Astrocyte of the hippocampus (primary cell): ENCODE results near the gene ENSA.
A peak's percentile ranks its signal among the peaks of the same experiment; 100 is the strongest.
"Not testable (repeated sequence)": the region's sequence is repeated elsewhere in the genome, so short reads cannot be mapped to it uniquely, and the experiment has no call there.

Source experiments
- DNase-seq: peaks from one replicate; pipeline ENCODE4 v3.0.0; 2011; ENCODE audit warnings: low read depth, low spot score

Gene ENSA

DNA sequence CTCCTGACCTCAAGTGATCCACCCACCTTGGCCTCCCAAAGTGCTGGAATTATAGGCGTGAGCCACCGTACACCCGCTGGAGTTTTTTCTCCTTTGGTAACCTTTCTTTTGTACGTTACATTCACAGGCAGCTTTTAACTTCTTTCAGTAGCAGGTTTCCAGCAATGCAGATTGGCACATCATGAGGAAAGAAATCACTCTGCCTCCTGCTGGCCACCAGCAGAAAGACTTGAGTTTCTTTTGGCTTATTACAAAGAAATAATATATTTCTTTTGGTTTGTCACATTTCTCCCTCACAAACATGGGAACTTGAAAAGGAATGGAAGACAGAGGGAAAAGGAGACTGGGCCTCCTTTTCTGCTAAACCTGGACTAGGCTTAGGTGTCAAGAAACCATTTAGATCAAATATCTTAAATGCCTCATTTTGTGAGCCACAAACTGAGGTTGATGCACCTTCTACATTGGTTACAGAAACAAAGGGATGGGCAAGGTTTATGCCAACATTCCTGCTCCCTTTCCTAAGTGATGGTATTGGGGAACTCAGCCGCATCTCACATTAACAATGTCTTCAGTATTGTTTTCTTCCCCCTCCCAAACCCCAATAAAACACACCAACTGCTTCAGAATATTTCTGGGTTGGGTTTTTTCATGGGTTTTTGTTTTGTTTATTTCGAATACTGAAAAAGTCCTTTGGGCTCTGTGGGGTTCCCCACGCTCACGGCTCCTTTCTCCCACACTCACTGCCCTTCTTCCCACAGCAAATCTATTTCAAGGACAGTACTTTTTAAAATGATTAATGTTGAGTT, 7.7 kb downstream of the ENSA start:
- DNase-seq = peak; percentile 79

- DNase-seq = no peak
Measured at GRCh38 chr1:150620919-150621318, 8.5 kb downstream of the ENSA start.

- DNase-seq = peak; percentile 68
Measured at GRCh38 chr1:150619576-150620509, 9.6 kb downstream of the ENSA start.

- no peak for DNase-seq
Measured at GRCh38 chr1:150615346-150616201, 13.8 kb downstream of the ENSA start.

DNA sequence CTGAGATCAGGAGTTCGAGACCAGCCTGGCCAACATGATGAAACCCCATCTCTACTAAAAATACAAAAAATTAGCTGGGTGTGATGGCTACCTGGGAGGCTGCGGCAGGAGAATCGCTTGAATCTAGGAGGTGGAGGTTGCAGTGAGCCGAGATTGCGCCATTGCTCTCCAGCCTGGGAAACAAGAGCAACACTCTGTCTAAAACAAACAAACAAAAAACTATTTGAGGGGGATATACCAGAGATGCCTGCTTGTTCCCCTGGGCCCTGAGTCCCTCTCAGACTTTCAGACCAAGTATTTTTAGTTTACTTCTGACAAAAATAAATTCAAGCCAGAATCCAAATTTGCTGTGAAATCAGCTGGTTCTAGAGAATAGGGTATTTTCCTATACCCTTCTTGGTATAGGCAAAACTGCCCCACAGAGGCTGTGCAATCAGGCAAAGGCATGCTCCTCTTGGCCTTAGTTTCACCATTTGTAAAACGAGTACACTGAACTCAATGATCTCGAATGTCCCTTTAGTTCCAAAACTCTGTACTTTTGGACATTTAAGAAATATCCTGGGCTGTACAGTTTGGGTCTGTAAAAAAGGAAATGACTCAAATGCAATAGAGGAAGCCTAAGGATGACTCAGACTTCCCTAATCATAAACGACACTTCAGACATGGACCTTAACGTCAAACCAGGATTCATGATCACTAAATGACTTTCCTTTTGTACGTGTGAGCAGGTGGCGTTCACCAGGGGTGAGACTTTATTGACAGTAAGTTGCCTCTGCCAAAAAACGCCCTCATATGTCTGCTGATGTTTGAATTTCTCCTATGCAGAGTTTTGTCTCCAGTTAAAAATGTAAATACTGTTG, 16.1 kb downstream of the ENSA start:
- peak; percentile 58 for DNase-seq

DNA sequence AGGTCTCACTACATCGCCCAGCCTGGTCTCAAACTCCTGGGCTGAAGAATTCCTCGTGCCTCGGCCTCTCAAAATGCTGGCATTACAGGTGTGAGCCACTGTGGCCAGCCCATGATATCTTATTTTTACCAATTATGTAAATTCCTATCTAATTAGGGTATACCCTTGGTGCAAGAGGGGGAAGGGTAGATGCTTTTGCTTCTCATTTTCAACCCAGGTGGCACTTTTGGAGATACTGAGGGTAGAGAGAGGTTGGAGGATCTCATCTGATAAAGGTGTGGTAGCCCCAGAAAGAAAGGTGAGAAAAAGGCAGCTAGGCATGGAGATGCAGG, 17.4 kb downstream of the ENSA start:
- no peak for DNase-seq

DNA sequence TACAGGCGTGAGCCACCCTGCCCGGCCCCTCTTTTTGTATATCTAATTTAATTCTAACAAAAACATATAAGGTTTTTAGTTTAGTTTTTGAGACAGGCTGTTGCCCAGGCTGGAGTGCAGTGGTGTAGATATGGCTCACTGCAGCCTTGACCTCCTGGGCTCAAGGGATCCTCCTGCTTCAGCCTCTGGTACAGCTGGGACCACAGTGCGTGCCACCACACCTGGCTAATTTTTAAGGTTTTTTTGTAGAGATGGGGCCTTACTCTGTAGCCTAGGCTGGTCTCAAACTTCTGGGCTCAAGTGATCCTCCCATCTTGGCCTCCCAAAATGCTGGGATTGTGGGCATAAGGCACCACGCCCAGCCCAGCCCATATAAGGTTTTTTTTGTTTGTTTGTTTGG, 18.8 kb downstream of the ENSA start:
- no peak for DNase-seq

GRCh38 chr1:150609732-150610131, 19.7 kb downstream of the ENSA start:
- DNase-seq = peak; percentile 34

GRCh38 chr1:150606463-150607142, 22.8 kb downstream of the ENSA start:
- DNase-seq = no peak

- not testable (repeated sequence) for DNase-seq
Measured at GRCh38 chr1:150605451-150605731, 24.0 kb downstream of the ENSA start.

- DNase-seq = no peak
Measured at GRCh38 chr1:150604226-150604588, 25.2 kb downstream of the ENSA start.

- no peak for DNase-seq
Measured at GRCh38 chr1:150603711-150604110, 25.7 kb downstream of the ENSA start.

DNA sequence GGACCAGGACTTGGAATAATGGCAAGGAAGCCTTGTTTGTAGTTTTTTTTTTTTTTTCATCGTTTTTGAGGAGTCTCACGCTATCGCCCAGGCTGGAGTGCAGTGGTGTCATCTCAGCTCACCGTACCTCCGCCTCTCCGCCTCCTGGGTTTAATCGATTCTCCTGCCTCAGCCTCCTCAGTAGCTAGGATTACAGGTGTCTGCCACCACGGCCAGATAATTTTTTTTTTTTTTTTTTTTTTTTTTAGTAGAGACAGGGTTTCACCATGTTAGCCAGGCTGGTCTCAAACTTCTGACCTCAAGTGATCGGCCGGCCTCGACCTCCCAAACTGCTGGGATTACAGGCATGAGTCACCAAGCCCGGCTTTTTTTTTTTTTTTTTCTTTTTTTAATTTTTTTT, 27.0 kb downstream of the ENSA start:
- not testable (repeated sequence) for DNase-seq

DNA sequence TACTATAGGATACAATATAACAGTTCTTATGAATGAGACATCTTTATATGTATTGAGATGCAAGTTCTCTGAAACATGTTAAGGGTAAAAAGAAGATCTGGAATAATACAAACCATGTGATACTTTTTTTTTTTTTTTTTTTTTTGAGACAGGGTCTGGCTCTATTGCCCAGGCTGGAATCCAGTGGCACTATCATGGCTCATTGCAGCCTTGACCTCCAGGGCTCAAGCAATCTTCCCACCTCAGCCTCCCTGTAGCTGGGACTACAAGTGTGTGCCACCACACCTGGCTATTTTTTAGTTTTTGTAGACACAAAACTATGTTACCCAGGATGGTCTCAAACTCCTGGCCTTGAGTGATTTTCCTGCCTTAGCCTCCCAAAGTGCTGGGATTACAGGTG, 27.9 kb downstream of the ENSA start:
- no peak for DNase-seq

DNA sequence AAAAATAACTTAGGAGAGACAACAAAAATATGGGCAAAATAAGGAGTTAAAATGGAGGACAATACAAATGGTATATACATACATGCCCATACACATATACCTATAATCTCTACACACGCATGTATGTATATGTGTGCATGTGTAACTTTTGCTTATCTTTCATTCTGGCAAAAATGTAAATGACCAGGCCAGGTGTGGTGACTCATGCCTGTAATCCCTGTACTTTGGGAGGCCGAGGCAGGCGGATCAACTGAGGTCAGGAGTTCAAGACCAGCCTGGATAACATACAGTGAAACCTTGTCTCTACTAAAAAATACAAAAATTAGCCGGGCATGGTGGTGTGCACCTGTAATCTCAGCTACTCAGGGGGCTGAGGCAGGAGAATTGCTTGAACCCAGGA, 31.1 kb downstream of the ENSA start:
- not testable (repeated sequence) for DNase-seq

DNA sequence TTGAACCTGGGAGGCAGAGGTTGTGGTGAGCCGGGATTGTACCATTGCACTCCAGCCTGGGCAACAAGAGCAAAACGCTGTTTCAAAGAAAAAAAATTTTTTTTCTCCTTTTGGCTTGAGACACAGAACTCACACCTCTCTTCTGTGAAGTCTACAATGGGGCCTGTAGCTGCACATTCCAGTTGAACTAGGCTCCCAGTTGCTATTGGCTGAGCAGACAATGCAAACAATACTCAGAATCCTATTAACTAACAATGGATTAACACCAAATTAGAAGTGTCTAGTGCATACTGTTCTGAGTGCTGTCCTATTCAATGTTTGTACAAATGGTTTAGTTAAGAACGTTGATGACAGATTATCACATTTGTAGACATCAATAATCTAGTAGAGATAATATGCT, 32.4 kb downstream of the ENSA start:
- DNase-seq = no peak

- DNase-seq = no peak
Measured at GRCh38 chr1:150596095-150596892, 33.1 kb downstream of the ENSA start.

GRCh38 chr1:150582371-150582770, 47.0 kb downstream of the ENSA start:
- peak; percentile 42 for DNase-seq

GRCh38 chr1:150581962-150582361, 47.5 kb downstream of the ENSA start:
- DNase-seq = not testable (repeated sequence)

DNA sequence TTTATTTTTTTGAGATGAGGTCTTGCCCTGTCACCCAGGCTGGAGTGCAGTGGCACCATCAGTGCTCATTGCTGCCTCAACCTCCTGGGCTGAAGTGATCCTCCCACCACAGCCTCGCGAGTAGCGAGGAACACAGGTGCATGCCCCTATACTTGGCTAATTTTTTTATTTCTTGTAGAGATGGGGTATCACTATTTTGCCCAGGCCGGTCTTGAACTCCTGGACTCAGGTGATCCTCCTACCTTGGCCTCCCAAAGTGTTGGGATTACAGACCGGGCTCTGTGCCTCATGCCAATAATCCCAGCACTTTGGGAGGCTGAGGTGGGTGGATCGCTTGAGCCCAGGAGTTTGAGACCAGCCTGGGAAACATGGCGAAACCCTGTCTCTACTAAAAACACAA, 48.0 kb downstream of the ENSA start:
- DNase-seq = not testable (repeated sequence)
